T-cell (primary cell): ENCODE data around the gene CCL25. TPM values are rescaled to one million over a fixed set of nuclear protein-coding genes. Genes with fewer than 3 reads are reported as not detected.
"Not testable (repeated sequence)": the region's sequence is repeated elsewhere in the genome, so short reads cannot be mapped to it uniquely, and the experiment has no call there.

Experiments used
- ATAC-seq, 4 experiments: fragments of 200-7000 bp in 3 of 4; fragments of 150-1000 bp in 1 of 4; cut with Tn5 transposase; replicated peaks in 1 of 4; 1 replicate in 3 of 4; 2 replicates in 1 of 4; pipeline ENCODE4 v1.10.0; 2021; ENCODE audit warnings: moderate library complexity in 3 of 4, mild to moderate bottlenecking in 2 of 4, moderate number of reproducible peaks in 1 of 4
- CTCF ChIA-PET, 2 donors: fragments of 300-600 bp; sonication (Branson Sonifier 250); formaldehyde crosslinking; loops; one replicate each; lab custom pipeline; 2022; ENCODE audit warnings: antibody characterized with exemption in 2 of 2; lab: Charles Lee
- POLR2A ChIA-PET, 2 donors: fragments of 300-600 bp; sonication (Branson Sonifier 250); formaldehyde crosslinking; loops; one replicate each; lab custom pipeline; 2022; ENCODE audit warnings: antibody characterized with exemption in 2 of 2; lab: Charles Lee
- DNase-seq, 35 experiments: peaks; one replicate each; pipeline versions ENCODE4 v3.0.0 to v3.0.0-alpha.2; 2013 to 2023
- H3K27ac ChIP-seq: one replicate; pipeline ENCODE4 v1.5.1; 2013; ENCODE audit warnings: low read length
- H3K27me3 ChIP-seq, 2 experiments: replicated peaks in 1 of 2; 1 replicate in 1 of 2; 2 replicates in 1 of 2; pipeline versions ENCODE4 v1.6.1 to v1.7.0; 2013; ENCODE audit warnings: low read length in 1 of 2, mixed read lengths in 1 of 2; ENCODE audit not compliant: control insufficient read depth in 2 of 2, insufficient read depth in 2 of 2; ENCODE audit errors: extremely low read depth in 1 of 2
- H3K36me3 ChIP-seq, 2 donors: 1 replicate in 1 of 2; 2 replicates in 1 of 2; pipeline versions ENCODE4 v1.6.1 to v1.7.0; 2013; ENCODE audit warnings: low read length in 1 of 2; ENCODE audit not compliant: control insufficient read depth in 2 of 2, insufficient read depth in 1 of 2; ENCODE audit errors: extremely low read depth in 1 of 2
- H3K4me1 ChIP-seq, 2 experiments: 1 replicate in 1 of 2; 2 replicates in 1 of 2; pipeline versions ENCODE4 v1.6.1 to v1.7.0; 2013; ENCODE audit warnings: low read length in 2 of 2, mixed read lengths in 1 of 2; ENCODE audit not compliant: insufficient read depth in 2 of 2, control insufficient read depth in 1 of 2; ENCODE audit errors: extremely low read depth in 1 of 2
- H3K4me3 ChIP-seq, 2 donors: 1 replicate in 1 of 2; 2 replicates in 1 of 2; pipeline versions ENCODE4 v1.5.1 to v1.7.0; 2013; ENCODE audit warnings: mild to moderate bottlenecking in 2 of 2, low read length in 1 of 2, moderate library complexity in 1 of 2; ENCODE audit not compliant: control insufficient read depth in 1 of 2; ENCODE audit errors: extremely low read depth in 1 of 2
- H3K9me3 ChIP-seq: 2 replicates; pipeline ENCODE4 v1.7.0; 2013
- H3K27ac Mint-ChIP-seq, 2 donors: one replicate each; pipeline ENCODE4 v1.8.0; 2020 to 2021; ENCODE audit warnings: mild to moderate bottlenecking in 2 of 2, mixed read lengths in 2 of 2
- H3K27me3 Mint-ChIP-seq, 2 donors: one replicate each; pipeline ENCODE4 v1.8.0; 2021 to 2022; ENCODE audit warnings: mixed read lengths in 2 of 2
- H3K36me3 Mint-ChIP-seq: one replicate; pipeline ENCODE4 v1.8.0; 2021; ENCODE audit warnings: mixed read lengths
- H3K4me1 Mint-ChIP-seq, 3 donors: one replicate each; pipeline ENCODE4 v1.8.0; 2020 to 2022; ENCODE audit warnings: mixed read lengths in 3 of 3, mild to moderate bottlenecking in 1 of 3
- H3K4me3 Mint-ChIP-seq, 3 donors: one replicate each; pipeline ENCODE4 v1.8.0; 2020 to 2022; ENCODE audit warnings: mild to moderate bottlenecking in 3 of 3, mixed read lengths in 3 of 3, moderate library complexity in 3 of 3
- H3K9me3 Mint-ChIP-seq, 3 donors: one replicate each; pipeline ENCODE4 v1.8.0; 2020 to 2022; ENCODE audit warnings: mixed read lengths in 3 of 3
- WGBS: methylation state at CpG from one replicate; pipeline ENCODE4 v1.1.5; 2013; ENCODE audit warnings: missing lambda C conversion rate; ENCODE audit not compliant: insufficient coverage; 5-methylcytosine and 5-hydroxymethylcytosine counted together
- total RNA-seq, 35 experiments: library from RNA in 6 of 35; stranded (reverse) in 6 of 35; fragments of 120-200 nt in 1 of 35; gene quantifications; one replicate each; pipeline versions ENCODE4 v1.2.1 to v1.2.4 and lab custom pipeline; 2013 to 2026

CCL25 gene
- total RNA-seq, 5 donors from 2014 or later (not counting 1 experiment from before 2014, with no cell fraction given) = 1.4 TPM; not detected in 4

- CTCF ChIA-PET = interaction anchor here in 1 of 2 donors (1.3 kb wide), 1 partner anchor 26 kb away, joined by 3 read pairs; no protein-coding TSS in a partner anchor
- no peaks in the 10 kb centered on the region for H3K9me3 ChIP-seq
- peaks cover 0 to 15% of the 10 kb centered on the region in 2 experiments for H3K27me3 ChIP-seq
- Mint-ChIP-seq H3K9me3 (no peaks in the 10 kb centered on the region), H3K4me3 (no peak overlapping the region), H3K4me1 (no peaks in the 10 kb centered on the region), H3K27ac (no peak overlapping the region), H3K36me3 (no peaks in the 10 kb centered on the region), H3K27me3 (peaks cover 0 to 2% of the 10 kb centered on the region in 2 donors)
- no peaks in the 10 kb centered on the region for H3K36me3 ChIP-seq
- WGBS = 90% methylated on average over 3 of the region's 8 CpGs
- DNase-seq (no peak), ATAC-seq (no peak)
- POLR2A ChIA-PET = no interaction called here
- no peak overlapping the region for H3K27ac ChIP-seq
- H3K4me1 ChIP-seq = no peaks in the 10 kb centered on the region
- no peak overlapping the region for H3K4me3 ChIP-seq
These were observed 21.6 kb upstream of the CCL25 start for GRCh38 chr19:8030960-8031359.

DNA sequence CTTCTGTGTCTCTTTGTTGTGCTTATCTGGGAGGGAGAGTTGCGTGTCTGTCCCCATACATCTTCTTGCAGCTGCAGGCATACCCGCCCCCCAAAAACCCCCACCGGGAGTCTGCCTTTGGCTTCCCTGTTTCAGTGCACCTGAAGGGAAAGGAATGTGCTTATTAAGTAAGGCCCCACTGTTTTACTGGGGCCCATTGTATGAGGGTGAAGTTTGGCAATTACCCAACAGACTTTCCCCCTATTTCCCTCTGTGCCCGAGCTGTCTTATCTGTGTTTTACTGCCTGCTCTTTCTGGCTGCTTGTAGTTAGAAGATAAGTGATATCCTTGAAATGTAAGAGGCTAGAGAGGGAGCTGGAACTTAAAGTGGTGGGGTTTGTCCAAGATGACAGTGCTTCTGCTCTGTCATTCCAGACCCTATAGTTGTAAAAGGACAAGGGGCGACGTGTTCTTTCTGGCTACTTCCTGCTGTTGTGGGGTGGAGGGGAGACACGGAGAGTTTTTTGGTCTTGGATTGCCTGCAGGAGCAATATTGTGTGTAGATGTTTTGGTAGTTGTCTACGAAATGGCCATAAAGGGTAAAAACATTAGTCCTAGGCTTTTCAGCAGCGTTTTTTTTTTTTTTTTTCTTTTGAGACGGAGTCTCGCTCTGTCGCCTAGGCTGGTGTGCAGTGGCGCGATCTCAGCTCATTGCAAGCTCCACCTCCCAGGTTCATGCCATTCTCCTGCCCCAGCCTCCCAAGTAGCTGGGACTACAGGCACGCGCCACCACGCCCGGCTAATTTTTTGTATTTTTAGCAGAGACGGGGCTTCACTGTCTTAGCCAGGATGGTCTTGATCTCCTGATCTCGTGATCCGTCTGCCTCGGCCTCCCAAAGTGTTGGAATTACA is 19.0 kb upstream of the CCL25 start:
- CTCF ChIA-PET, H3K9me3 Mint-ChIP-seq, H3K9me3 ChIP-seq, DNase-seq, H3K4me1 Mint-ChIP-seq, H3K27ac ChIP-seq, POLR2A ChIA-PET, H3K27ac Mint-ChIP-seq, H3K4me3 ChIP-seq, H3K36me3 ChIP-seq, H3K4me1 ChIP-seq, H3K36me3 Mint-ChIP-seq, H3K4me3 Mint-ChIP-seq, ATAC-seq: not testable (repeated sequence)
- peaks cover 0 to 26% of the 10 kb centered on the region in 2 experiments for H3K27me3 ChIP-seq
- WGBS = 86% methylated on average over 12 of the region's 22 CpGs
- peaks cover 8 to 15% of the 10 kb centered on the region in 2 donors for H3K27me3 Mint-ChIP-seq

GRCh38 chr19:8034178-8034525 is 18.4 kb upstream of the CCL25 start:
- Histone ChIP-seq H3K27me3 (peaks cover 0 to 32% of the 10 kb centered on the region in 2 experiments), H3K9me3 (no peaks in the 10 kb centered on the region), H3K4me3 (no peak overlapping the region), H3K36me3 (no peaks in the 10 kb centered on the region), H3K4me1 (no peaks in the 10 kb centered on the region), H3K27ac (no peak overlapping the region)
- no peaks in the 10 kb centered on the region for H3K4me1 Mint-ChIP-seq
- H3K4me3 Mint-ChIP-seq = no peak overlapping the region
- H3K36me3 Mint-ChIP-seq = no peaks in the 10 kb centered on the region
- H3K27ac Mint-ChIP-seq = no peak overlapping the region
- ATAC-seq (no peak), DNase-seq (no peak)
- POLR2A ChIA-PET = no interaction called here
- peaks cover 10 to 15% of the 10 kb centered on the region in 2 donors for H3K27me3 Mint-ChIP-seq
- WGBS = 89% methylated on average over 4 of the region's 6 CpGs
- no peaks in the 10 kb centered on the region for H3K9me3 Mint-ChIP-seq
- CTCF ChIA-PET = no interaction called here

GRCh38 chr19:8036434-8037099 is 16.0 kb upstream of the CCL25 start:
- ATAC-seq (no peak), DNase-seq (no peak)
- no peaks in the 10 kb centered on the region for H3K4me1 ChIP-seq
- ChIA-PET CTCF (no interaction called here), POLR2A (no interaction called here)
- H3K9me3 Mint-ChIP-seq = no peaks in the 10 kb centered on the region
- H3K27me3 Mint-ChIP-seq = peaks cover 11 to 17% of the 10 kb centered on the region in 2 donors
- no peaks in the 10 kb centered on the region for H3K9me3 ChIP-seq
- no peak overlapping the region for H3K27ac Mint-ChIP-seq
- no peaks in the 10 kb centered on the region for H3K36me3 Mint-ChIP-seq
- H3K27ac ChIP-seq = no peak overlapping the region
- H3K27me3 ChIP-seq = peaks cover 0 to 30% of the 10 kb centered on the region in 2 experiments
- H3K4me3 Mint-ChIP-seq = no peak overlapping the region
- 81% methylated on average over 2 of the region's 7 CpGs for WGBS
- H3K36me3 ChIP-seq = no peaks in the 10 kb centered on the region
- H3K4me3 ChIP-seq = no peak overlapping the region
- no peaks in the 10 kb centered on the region for H3K4me1 Mint-ChIP-seq

GRCh38 chr19:8038815-8039214 is 13.7 kb upstream of the CCL25 start:
- H3K27ac Mint-ChIP-seq = no peak overlapping the region
- Histone ChIP-seq H3K4me3 (no peak overlapping the region), H3K27me3 (peaks cover 0 to 33% of the 10 kb centered on the region in 2 experiments), H3K9me3 (no peaks in the 10 kb centered on the region), H3K27ac (no peak overlapping the region), H3K36me3 (no peaks in the 10 kb centered on the region), H3K4me1 (no peaks in the 10 kb centered on the region)
- H3K36me3 Mint-ChIP-seq = no peaks in the 10 kb centered on the region
- WGBS = 78% methylated on average over 3 of the region's 6 CpGs
- DNase-seq = no peak
- ChIA-PET CTCF (no interaction called here), POLR2A (no interaction called here)
- no peaks in the 10 kb centered on the region for H3K9me3 Mint-ChIP-seq
- H3K27me3 Mint-ChIP-seq = peaks cover 11 to 18% of the 10 kb centered on the region in 2 donors
- no peak for ATAC-seq
- H3K4me3 Mint-ChIP-seq = no peak overlapping the region
- no peaks in the 10 kb centered on the region for H3K4me1 Mint-ChIP-seq

GRCh38 chr19:8039231-8039630 is 13.3 kb upstream of the CCL25 start:
- H3K36me3 ChIP-seq = no peaks in the 10 kb centered on the region
- no peak overlapping the region for H3K4me3 ChIP-seq
- H3K4me1 ChIP-seq = no peaks in the 10 kb centered on the region
- H3K27ac ChIP-seq = no peak overlapping the region
- H3K27me3 Mint-ChIP-seq = peaks cover 13 to 18% of the 10 kb centered on the region in 2 donors
- no peaks in the 10 kb centered on the region for H3K9me3 ChIP-seq
- H3K36me3 Mint-ChIP-seq = no peaks in the 10 kb centered on the region
- H3K4me3 Mint-ChIP-seq = no peak overlapping the region
- no peaks in the 10 kb centered on the region for H3K4me1 Mint-ChIP-seq
- POLR2A ChIA-PET = no interaction called here
- no peak for DNase-seq
- H3K9me3 Mint-ChIP-seq = no peaks in the 10 kb centered on the region
- 92% methylated on average over 2 of the region's 3 CpGs for WGBS
- no peak overlapping the region for H3K27ac Mint-ChIP-seq
- peaks cover 0 to 37% of the 10 kb centered on the region in 2 experiments for H3K27me3 ChIP-seq
- ATAC-seq = no peak
- CTCF ChIA-PET = no interaction called here
